Lower leg skin (tissue), 3 donors: ENCODE measurements around the gene LATS1.

ENCODE experiments used
- POLR2A ChIP-seq, 2 donors: fragments of 450-650 bp; IDR thresholded peaks; one replicate each; pipeline ENCODE4 v1.6.1; 2016 to 2017; ENCODE audit warnings: antibody characterized with exemption in 2 of 2, mild to moderate bottlenecking in 1 of 2, moderate library complexity in 1 of 2
- TF ChIP-seq, protein P1 (sequence below), 3 donors: fragments of 450-650 bp; IDR thresholded peaks; one replicate each; pipeline ENCODE4 v1.5.1; 2016; ENCODE audit warnings: antibody characterized with exemption in 3 of 3, mild to moderate bottlenecking in 3 of 3, moderate library complexity in 2 of 3

DNA sequence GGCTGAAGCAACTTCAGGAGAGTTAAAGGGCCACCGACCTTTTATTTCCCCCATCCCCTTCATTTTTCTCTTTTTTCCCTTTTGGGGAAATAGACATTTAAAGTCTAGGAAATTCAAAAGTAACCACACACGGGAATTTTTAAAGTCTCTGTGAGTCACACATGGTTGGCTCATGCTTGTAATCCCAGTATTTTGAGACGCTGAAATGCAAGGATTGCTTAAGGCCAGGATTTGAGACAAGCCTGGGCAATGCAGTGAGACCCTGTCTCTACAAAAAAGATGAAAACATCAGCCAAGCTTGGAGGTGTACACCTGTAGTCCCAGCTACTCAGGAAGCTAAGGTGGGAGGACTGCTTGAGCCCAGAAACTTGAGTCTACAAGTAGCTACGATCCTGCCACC is 103.6 kb downstream of the LATS1 start:
- TF ChIP-seq, protein P1, sequence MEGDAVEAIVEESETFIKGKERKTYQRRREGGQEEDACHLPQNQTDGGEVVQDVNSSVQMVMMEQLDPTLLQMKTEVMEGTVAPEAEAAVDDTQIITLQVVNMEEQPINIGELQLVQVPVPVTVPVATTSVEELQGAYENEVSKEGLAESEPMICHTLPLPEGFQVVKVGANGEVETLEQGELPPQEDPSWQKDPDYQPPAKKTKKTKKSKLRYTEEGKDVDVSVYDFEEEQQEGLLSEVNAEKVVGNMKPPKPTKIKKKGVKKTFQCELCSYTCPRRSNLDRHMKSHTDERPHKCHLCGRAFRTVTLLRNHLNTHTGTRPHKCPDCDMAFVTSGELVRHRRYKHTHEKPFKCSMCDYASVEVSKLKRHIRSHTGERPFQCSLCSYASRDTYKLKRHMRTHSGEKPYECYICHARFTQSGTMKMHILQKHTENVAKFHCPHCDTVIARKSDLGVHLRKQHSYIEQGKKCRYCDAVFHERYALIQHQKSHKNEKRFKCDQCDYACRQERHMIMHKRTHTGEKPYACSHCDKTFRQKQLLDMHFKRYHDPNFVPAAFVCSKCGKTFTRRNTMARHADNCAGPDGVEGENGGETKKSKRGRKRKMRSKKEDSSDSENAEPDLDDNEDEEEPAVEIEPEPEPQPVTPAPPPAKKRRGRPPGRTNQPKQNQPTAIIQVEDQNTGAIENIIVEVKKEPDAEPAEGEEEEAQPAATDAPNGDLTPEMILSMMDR (IDR thresholded peaks at IDR 0.05) = no peak
- no peak for TF ChIP-seq POLR2A (IDR thresholded peaks at IDR 0.05)
